CD14-positive monocyte (primary cell): ENCODE measurements around the gene RPS14. TPM values are rescaled to one million over a fixed set of nuclear protein-coding genes. Genes with fewer than 3 reads are reported as not detected.
A peak's percentile ranks its signal among the peaks of the same experiment; 100 is the strongest.

Experiments
- DNase-seq, 3 donors: peaks; one replicate each; pipeline ENCODE4 v3.0.0-alpha.2; 2011 to 2022
- H2AFZ ChIP-seq: 2 replicates; pipeline ENCODE4 v1.6.0; 2012; ENCODE audit warnings: mild to moderate bottlenecking, low read depth, low read length, inconsistent platforms; ENCODE audit not compliant: insufficient read depth, poor library complexity, severe bottlenecking
- H3K27ac ChIP-seq, 2 donors: 1 replicate in 1 of 2; 2 replicates in 1 of 2; pipeline ENCODE4 v1.5.1; 2012 to 2013; ENCODE audit warnings: low read length in 2 of 2, control low read depth in 1 of 2, inconsistent platforms in 1 of 2, low read depth in 1 of 2, mild to moderate bottlenecking in 1 of 2
- H3K27me3 ChIP-seq, 2 donors: one replicate each; pipeline versions ENCODE4 v1.6.0 to v1.6.1; 2011 to 2013; ENCODE audit warnings: low read length in 2 of 2; ENCODE audit not compliant: control insufficient read depth in 2 of 2, insufficient read depth in 2 of 2
- H3K36me3 ChIP-seq, 2 donors: replicated peaks in 1 of 2; 1 replicate in 1 of 2; 2 replicates in 1 of 2; pipeline versions ENCODE4 v1.5.1 to v1.6.1; 2012 to 2013; ENCODE audit warnings: low read length in 2 of 2, control low read depth in 1 of 2, inconsistent platforms in 1 of 2, mild to moderate bottlenecking in 1 of 2; ENCODE audit not compliant: insufficient read depth in 2 of 2, control insufficient read depth in 1 of 2
- H3K4me1 ChIP-seq, 2 donors: 1 replicate in 1 of 2; 2 replicates in 1 of 2; pipeline versions ENCODE4 v1.5.1 to v1.6.1; 2012 to 2013; ENCODE audit warnings: low read length in 2 of 2, control low read depth in 1 of 2, inconsistent platforms in 1 of 2, mild to moderate bottlenecking in 1 of 2, moderate library complexity in 1 of 2; ENCODE audit not compliant: insufficient read depth in 2 of 2, control insufficient read depth in 1 of 2
- H3K4me2 ChIP-seq: replicated peaks from 2 replicates; pipeline ENCODE3; 2012; ENCODE audit warnings: low read length, moderate library complexity, mild to moderate bottlenecking; ENCODE audit not compliant: poor library complexity, severe bottlenecking; ENCODE audit errors: extremely low read depth
- H3K4me3 ChIP-seq, 3 experiments: fragments of 200-600 bp in 1 of 3; sonication (generic) in 1 of 3; replicated peaks in 1 of 3; 1 replicate in 2 of 3; 2 replicates in 1 of 3; pipeline ENCODE4 v1.5.1; 2011 to 2013; ENCODE audit warnings: low read length in 3 of 3, mild to moderate bottlenecking in 3 of 3, control low read depth in 2 of 3, low read depth in 2 of 3, inconsistent platforms in 1 of 3, moderate library complexity in 1 of 3
- H3K79me2 ChIP-seq: 2 replicates; pipeline ENCODE4 v1.6.0; 2012; ENCODE audit warnings: mild to moderate bottlenecking, control low read depth, inconsistent platforms, low read length, moderate library complexity; ENCODE audit not compliant: insufficient read depth
- H3K9ac ChIP-seq: 2 replicates; pipeline ENCODE4 v1.6.0; 2017; ENCODE audit warnings: low read length, mild to moderate bottlenecking; ENCODE audit not compliant: insufficient read depth, poor library complexity, severe bottlenecking
- H3K9me3 ChIP-seq, 2 donors: replicated peaks in 1 of 2; 1 replicate in 1 of 2; 2 replicates in 1 of 2; pipeline versions ENCODE4 v1.5.1 to v1.6.1; 2012 to 2013; ENCODE audit warnings: low read length in 2 of 2, control low read depth in 1 of 2; ENCODE audit not compliant: control insufficient read depth in 1 of 2, insufficient read depth in 1 of 2
- H4K20me1 ChIP-seq: 2 replicates; pipeline ENCODE4 v1.6.0; 2012; ENCODE audit warnings: mild to moderate bottlenecking, low read length, control low read depth, moderate library complexity; ENCODE audit not compliant: insufficient read depth
- H3K27ac Mint-ChIP-seq, 7 donors: one replicate each; pipeline ENCODE4 v1.8.0; 2020; ENCODE audit warnings: mild to moderate bottlenecking in 7 of 7, mixed read lengths in 7 of 7, moderate library complexity in 6 of 7, inconsistent platforms in 2 of 7
- H3K27me3 Mint-ChIP-seq, 3 donors: one replicate each; pipeline ENCODE4 v1.8.0; 2021 to 2022; ENCODE audit warnings: low read depth in 3 of 3, mild to moderate bottlenecking in 3 of 3, mixed read lengths in 3 of 3, moderate library complexity in 3 of 3, inconsistent platforms in 1 of 3
- H3K36me3 Mint-ChIP-seq, 2 donors: one replicate each; pipeline ENCODE4 v1.8.0; 2020; ENCODE audit warnings: mixed read lengths in 2 of 2, inconsistent platforms in 1 of 2, mild to moderate bottlenecking in 1 of 2
- H3K4me1 Mint-ChIP-seq: one replicate; pipeline ENCODE4 v1.8.0; 2020; ENCODE audit warnings: mild to moderate bottlenecking, mixed read lengths
- H3K4me3 Mint-ChIP-seq, 2 donors: one replicate each; pipeline ENCODE4 v1.8.0; 2020; ENCODE audit warnings: mild to moderate bottlenecking in 2 of 2, mixed read lengths in 2 of 2, moderate library complexity in 1 of 2
- H3K9me3 Mint-ChIP-seq, 7 donors: one replicate each; pipeline ENCODE4 v1.8.0; 2020 to 2022; ENCODE audit warnings: mixed read lengths in 7 of 7, mild to moderate bottlenecking in 6 of 7, moderate library complexity in 6 of 7, inconsistent platforms in 2 of 7
- CTCF ChIP-seq: fragments of 200-600 bp; IDR thresholded peaks from one replicate; pipeline ENCODE4 v1.8.0; 2022; ENCODE audit warnings: antibody characterized with exemption, mild to moderate bottlenecking
- WGBS: methylation state at CpG from one replicate; pipeline ENCODE4 v1.1.5; 2013; ENCODE audit warnings: missing lambda C conversion rate; ENCODE audit not compliant: insufficient coverage; 5-methylcytosine and 5-hydroxymethylcytosine counted together
- intact Hi-C, 2 donors: fragments of 100-400 bp; cut with micrococcal nuclease; formaldehyde crosslinking; loops; one replicate each; pipeline versions ENCODE4 v1.15.0 to v1.15.1; 2023
- polyA plus RNA-seq, 3 donors: library from polyadenylated mRNA; depleted of rRNA in 1 of 3; unstranded in 2 of 3; stranded (reverse) in 1 of 3; fragments of 300-500 nt in 2 of 3; fragments of >200 nt in 1 of 3; fragmentation: Illumina TruSeq in 2 of 3; gene quantifications; 1 replicate in 2 of 3; 2 replicates in 1 of 3; pipeline ENCODE4 v1.2.3, GENCODE V29; 2012 to 2021

The RPS14 gene
- polyA plus RNA-seq, 3 donors, result 2,768 to 4,675 (median 3,499) TPM

- Histone ChIP-seq H3K9me3 (no peaks in the 10 kb centered on the region), H3K4me1 (no peaks in the 10 kb centered on the region), H4K20me1 (peaks cover 99% of the 10 kb centered on the region), H3K4me3 (no peak overlapping the region), H3K36me3 (peaks cover 74 to 88% of the 10 kb centered on the region in 2 donors), H2AFZ (no peak overlapping the region), H3K4me2 (no peak overlapping the region), H3K27me3 (no peaks in the 10 kb centered on the region), H3K27ac (no peak overlapping the region), H3K9ac (no peak overlapping the region), H3K79me2 (no peaks in the 10 kb centered on the region)
- Mint-ChIP-seq H3K27ac (peak overlapping the region in 3 of 7 donors; percentile 6 to 54 (median 33)), H3K27me3 (peaks cover 0 to 2% (median 1%) of the 10 kb centered on the region in 3 donors), H3K36me3 (peaks cover 67 to 96% of the 10 kb centered on the region in 2 donors), H3K4me1 (peaks cover 3% of the 10 kb centered on the region), H3K9me3 (no peaks in the 10 kb centered on the region), H3K4me3 (no peak overlapping the region)
- peak in 1 of 3 donors; percentile 37 for DNase-seq
- 96% methylated on average over 14 of the region's 14 CpGs for WGBS
- intact Hi-C loops, result loop anchor here in 1 of 2 donors (5.0 kb wide), 1 partner anchor 40 kb away; no protein-coding TSS in a partner anchor
- TF ChIP-seq CTCF, result no peak
These were observed 52.3 kb downstream of the RPS14 start for GRCh38 chr5:150397146-150397781.

GRCh38 chr5:150396267-150396666, 53.3 kb downstream of the RPS14 start:
- H2AFZ ChIP-seq, result no peak overlapping the region
- no peak overlapping the region for H3K4me2 ChIP-seq
- H3K79me2 ChIP-seq, result no peaks in the 10 kb centered on the region
- H3K4me3 ChIP-seq, result no peak overlapping the region
- H3K9ac ChIP-seq, result no peak overlapping the region
- no peak for DNase-seq
- Mint-ChIP-seq H3K27me3 (peaks cover 0 to 2% (median 1%) of the 10 kb centered on the region in 3 donors), H3K4me1 (peaks cover 3% of the 10 kb centered on the region), H3K9me3 (no peaks in the 10 kb centered on the region), H3K4me3 (peak overlapping the region in 1 of 2 donors; percentile 16), H3K27ac (peak overlapping the region in 3 of 7 donors; percentile 48 to 73 (median 72)), H3K36me3 (peaks cover 67 to 96% of the 10 kb centered on the region in 2 donors)
- H3K36me3 ChIP-seq, result peaks cover 75 to 88% of the 10 kb centered on the region in 2 donors
- H3K9me3 ChIP-seq, result no peaks in the 10 kb centered on the region
- no peaks in the 10 kb centered on the region for H3K27me3 ChIP-seq
- 94% methylated on average over 6 of the region's 7 CpGs for WGBS
- H3K27ac ChIP-seq, result no peak overlapping the region
- no peak for TF ChIP-seq CTCF
- intact Hi-C loops, result loop anchor here in 1 of 2 donors (5.0 kb wide), 1 partner anchor 41 kb away; no protein-coding TSS in a partner anchor
- H4K20me1 ChIP-seq, result peaks cover 99% of the 10 kb centered on the region
- no peaks in the 10 kb centered on the region for H3K4me1 ChIP-seq
